GM23338 (cell line): Measurements from ENCODE around the gene TMBIM6. TPM values are rescaled to one million over a fixed set of nuclear protein-coding genes. Genes with fewer than 3 reads are reported as not detected.

Experiments
- ATAC-seq: fragments of 200-7000 bp; cut with Tn5 transposase; 3 replicates; pipeline ENCODE4 v1.9.1; 2020
- DNase-seq: peaks from one replicate; pipeline ENCODE4 v3.0.0-alpha.2; 2015; ENCODE audit warnings: low spot score
- H2AFZ ChIP-seq: fragments of 200-600 bp; sonication (generic); 2 replicates; pipeline ENCODE4 v1.8.0; 2016; ENCODE audit warnings: antibody characterized with exemption, mild to moderate bottlenecking, moderate library complexity
- H3F3A ChIP-seq: fragments of 200-600 bp; sonication (generic); replicated peaks from 2 replicates; pipeline ENCODE4 v1.8.0; 2017; ENCODE audit warnings: antibody characterized with exemption, mixed run types, low read depth
- H3K27ac ChIP-seq: fragments of 200-600 bp; sonication (generic); 2 replicates; pipeline ENCODE4 v1.6.1; 2016; ENCODE audit warnings: low read depth
- H3K27me3 ChIP-seq: fragments of 200-600 bp; sonication (generic); 2 replicates; pipeline ENCODE4 v1.8.0; 2016; ENCODE audit warnings: mild to moderate bottlenecking, mixed run types, moderate library complexity; ENCODE audit not compliant: insufficient read depth
- H3K36me3 ChIP-seq: fragments of 200-600 bp; sonication (generic); 2 replicates; pipeline ENCODE4 v1.8.0; 2016; ENCODE audit warnings: mild to moderate bottlenecking; ENCODE audit not compliant: insufficient read depth
- H3K4me1 ChIP-seq: fragments of 200-600 bp; sonication (generic); 2 replicates; pipeline ENCODE4 v1.8.0; 2016; ENCODE audit warnings: mild to moderate bottlenecking, moderate library complexity; ENCODE audit not compliant: insufficient read depth
- H3K4me2 ChIP-seq: fragments of 200-600 bp; sonication (generic); 2 replicates; pipeline ENCODE4 v1.7.1; 2017; ENCODE audit warnings: mixed run types
- H3K4me3 ChIP-seq: fragments of 200-600 bp; sonication (generic); 2 replicates; pipeline ENCODE4 v1.6.1; 2016; ENCODE audit warnings: mixed run types
- H3K79me2 ChIP-seq: fragments of 200-600 bp; sonication (generic); replicated peaks from 2 replicates; pipeline ENCODE4 v1.8.0; 2017; ENCODE audit warnings: mild to moderate bottlenecking; ENCODE audit not compliant: insufficient read depth
- H3K9me2 ChIP-seq: fragments of 200-600 bp; sonication (generic); 2 replicates; pipeline ENCODE4 v1.8.0; 2017; ENCODE audit not compliant: insufficient read depth
- H4K20me1 ChIP-seq: fragments of 200-600 bp; sonication (generic); replicated peaks from 2 replicates; pipeline ENCODE4 v1.8.0; 2017; ENCODE audit warnings: mild to moderate bottlenecking; ENCODE audit not compliant: insufficient read depth
- H3K27ac Mint-ChIP-seq: 2 replicates; pipeline ENCODE4 v1.8.0; 2020; ENCODE audit warnings: inconsistent platforms, mild to moderate bottlenecking, moderate library complexity, mixed read lengths
- H3K27me3 Mint-ChIP-seq: 3 replicates; pipeline ENCODE4 v1.8.0; 2022; ENCODE audit warnings: low read depth, mild to moderate bottlenecking, moderate library complexity, mixed read lengths, inconsistent platforms; ENCODE audit not compliant: insufficient read depth, poor library complexity
- H3K36me3 Mint-ChIP-seq: 3 replicates; pipeline ENCODE4 v1.8.0; 2021; ENCODE audit warnings: low read depth, mild to moderate bottlenecking, inconsistent platforms, moderate library complexity, mixed read lengths
- H3K4me1 Mint-ChIP-seq: 3 replicates; pipeline ENCODE4 v1.8.0; 2020; ENCODE audit warnings: mild to moderate bottlenecking, inconsistent platforms, mixed read lengths
- H3K4me3 Mint-ChIP-seq: 3 replicates; pipeline ENCODE4 v1.8.0; 2021; ENCODE audit warnings: moderate library complexity, mild to moderate bottlenecking, inconsistent platforms, mixed read lengths
- H3K9me3 Mint-ChIP-seq: 3 replicates; pipeline ENCODE4 v1.8.0; 2020; ENCODE audit warnings: moderate library complexity, mild to moderate bottlenecking, inconsistent platforms, mixed read lengths
- CREB1 ChIP-seq: fragments of 250-450 bp; sonication (Bioruptor Pico); IDR thresholded peaks from 2 replicates; pipeline ENCODE4 v1.5.0; 2020; ENCODE audit warnings: low read depth, mild to moderate bottlenecking, moderate library complexity
- CTCF ChIP-seq, 2 experiments: fragments of 200-600 bp in 1 of 2; sonication (generic) in 1 of 2; conservative IDR thresholded peaks; 2 replicates each; pipeline versions ENCODE4 v1.5.1 to v1.6.1; 2016 to 2017; ENCODE audit warnings: antibody characterized with exemption in 2 of 2, low read depth in 2 of 2, mild to moderate bottlenecking in 2 of 2, moderate library complexity in 1 of 2
- EZH2 ChIP-seq: fragments of 200-600 bp; sonication (generic); IDR thresholded peaks from one replicate; pipeline ENCODE4 v1.8.0; 2017; ENCODE audit warnings: antibody characterized with exemption, mild to moderate bottlenecking, low read depth; ENCODE audit not compliant: unreplicated experiment
- EZH2phosphoT487 ChIP-seq: fragments of 200-600 bp; sonication (generic); IDR thresholded peaks from one replicate; pipeline ENCODE4 v1.8.1; 2018; ENCODE audit warnings: antibody characterized with exemption; ENCODE audit not compliant: unreplicated experiment
- NANOG ChIP-seq: IDR thresholded peaks from 2 replicates; pipeline ENCODE4 v1.6.1; 2016; ENCODE audit warnings: antibody characterized with exemption, borderline replicate concordance
- POLR2AphosphoS5 ChIP-seq: IDR thresholded peaks from 2 replicates; pipeline ENCODE4 v1.6.1; 2016; ENCODE audit warnings: antibody characterized with exemption, low read depth
- REST ChIP-seq: IDR thresholded peaks from one replicate; pipeline ENCODE4 v1.6.1; 2018; ENCODE audit warnings: antibody characterized with exemption; ENCODE audit not compliant: unreplicated experiment
- STAT1 ChIP-seq: IDR thresholded peaks from one replicate; pipeline ENCODE4 v1.6.1; 2016; ENCODE audit warnings: antibody characterized with exemption; ENCODE audit not compliant: unreplicated experiment
- ZNF114 ChIP-seq: fragments of 250-450 bp; sonication (Bioruptor Pico); IDR thresholded peaks from 2 replicates; pipeline ENCODE4 v1.5.0; 2020; ENCODE audit warnings: mild to moderate bottlenecking, moderate library complexity
- ZNF331 ChIP-seq: fragments of 250-450 bp; sonication (Bioruptor Pico); IDR thresholded peaks from 2 replicates; pipeline ENCODE4 v1.5.0; 2020; ENCODE audit warnings: low read depth, mild to moderate bottlenecking, moderate library complexity
- ZNF462 ChIP-seq: fragments of 250-450 bp; sonication (Bioruptor Pico); IDR thresholded peaks from 2 replicates; pipeline ENCODE4 v1.5.0; 2020; ENCODE audit warnings: mild to moderate bottlenecking, moderate library complexity
- polyA plus RNA-seq: library from polyadenylated mRNA; unstranded; fragments of >200 nt; fragmentation: Nextera tagmentation; extraction: Ambion mirVana; gene quantifications from 2 replicates; pipeline ENCODE4 v1.2.1, GENCODE V29; 2016
- total RNA-seq: library from RNA; depleted of rRNA; stranded (reverse); fragments of >200 nt; shearing (Covaris generic); gene quantifications from 2 replicates; pipeline ENCODE4 v1.2.3, GENCODE V29; 2014
- TF ChIP-seq, protein P1 (sequence below): IDR thresholded peaks from 2 replicates; pipeline ENCODE4 v1.6.1; 2016; ENCODE audit warnings: antibody characterized with exemption

The TMBIM6 gene
- total and polyA plus RNA-seq, 2 experiments from 2014 or later: 245 to 349 TPM

GRCh38 chr12:49794021-49794420, 52.7 kb downstream of the TMBIM6 start:
- H3K4me3 ChIP-seq: no peak overlapping the region
- H3K27ac ChIP-seq: no peak overlapping the region
- no peaks in the 10 kb centered on the region for H3K27me3 ChIP-seq
- H3K9me2 ChIP-seq: no peaks in the 10 kb centered on the region
- DNase-seq (no peak), ATAC-seq (no peak)
- Mint-ChIP-seq H3K36me3 (peaks cover 7% of the 10 kb centered on the region; the same call in 2 of the 3 replicates), H3K27ac (no peak overlapping the region), H3K27me3 (peaks cover 12% of the 10 kb centered on the region), H3K9me3 (no peaks in the 10 kb centered on the region), H3K4me1 (peaks cover 19% of the 10 kb centered on the region), H3K4me3 (no peak overlapping the region)
- H3K79me2 ChIP-seq: no peaks in the 10 kb centered on the region
- 0 out of 2 replicates have a peak, but pooled peaks cover 3% of the 10 kb centered on the region for H4K20me1 ChIP-seq
- peaks cover 9% of the 10 kb centered on the region; the same call in 1 of the 2 replicates for H3K4me1 ChIP-seq
- no peak overlapping the region for H2AFZ ChIP-seq
- no peak for TF ChIP-seq ZNF114 (CRISPR knock-in tag)
- no peak for TF ChIP-seq NANOG
- TF ChIP-seq EZH2: no peak
- TF ChIP-seq REST: no peak
- TF ChIP-seq POLR2AphosphoS5: no peak
- no peak for TF ChIP-seq STAT1
- TF ChIP-seq EZH2phosphoT487: no peak
- no peak for TF ChIP-seq ZNF462 (CRISPR knock-in tag)
- TF ChIP-seq CREB1: no peak
- no peak for TF ChIP-seq ZNF331 (CRISPR knock-in tag)
- TF ChIP-seq, protein P1, sequence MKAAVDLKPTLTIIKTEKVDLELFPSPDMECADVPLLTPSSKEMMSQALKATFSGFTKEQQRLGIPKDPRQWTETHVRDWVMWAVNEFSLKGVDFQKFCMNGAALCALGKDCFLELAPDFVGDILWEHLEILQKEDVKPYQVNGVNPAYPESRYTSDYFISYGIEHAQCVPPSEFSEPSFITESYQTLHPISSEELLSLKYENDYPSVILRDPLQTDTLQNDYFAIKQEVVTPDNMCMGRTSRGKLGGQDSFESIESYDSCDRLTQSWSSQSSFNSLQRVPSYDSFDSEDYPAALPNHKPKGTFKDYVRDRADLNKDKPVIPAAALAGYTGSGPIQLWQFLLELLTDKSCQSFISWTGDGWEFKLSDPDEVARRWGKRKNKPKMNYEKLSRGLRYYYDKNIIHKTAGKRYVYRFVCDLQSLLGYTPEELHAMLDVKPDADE: no peak
- no peak for TF ChIP-seq CTCF (conservative IDR thresholded peaks at IDR 0.05; ENCODE audit: low read depth in 2 of 2)
- no peak overlapping the region for H3K4me2 ChIP-seq
- H3K36me3 ChIP-seq: no peaks in the 10 kb centered on the region
- no peaks in the 10 kb centered on the region for H3F3A ChIP-seq
